ENCODE measurements around the gene GLTP. TPM values are rescaled to one million over a fixed set of nuclear protein-coding genes. Genes with fewer than 3 reads are reported as not detected.

The GLTP gene
- total and polyA plus RNA-seq, 2 experiments from 2014 or later, result 92.8 to 96.5 TPM

GRCh38 chr12:109833307-109834189 is 46.8 kb downstream of the GLTP start, which contains the start of gene TRPV4:
Gene TRPV4, minus strand, starts transcription at chr12:109833398. Its CDS starts 18,602 bp downstream, at chr12:109814796.
- no peaks in the 10 kb centered on the region for H3K9me2 ChIP-seq (ENCODE audit: insufficient read depth)
- H3K79me2 ChIP-seq (ENCODE audit: insufficient read depth), result no peaks in the 10 kb centered on the region
- H3K4me1 ChIP-seq (ENCODE audit: insufficient read depth), result peaks cover 4% of the 10 kb centered on the region; the same call in 1 of the 2 replicates
- no peaks in the 10 kb centered on the region for H4K20me1 ChIP-seq (ENCODE audit: insufficient read depth)
- no peak within 1 kb of the TSS for H3K27ac ChIP-seq
- no peak for TF ChIP-seq EZH2phosphoT487 (IDR thresholded peaks at IDR 0.05; ENCODE audit: insufficient read depth, low read depth)
- no peak for TF ChIP-seq EZH2 (IDR thresholded peaks at IDR 0.05; ENCODE audit: insufficient read depth, poor library complexity, severe bottlenecking)
- H2AFZ ChIP-seq, result peak within 1 kb of the TSS; percentile 91
- peak within 1 kb of the TSS; percentile 73 for H3K4me3 ChIP-seq
- no peaks in the 10 kb centered on the region for H3K36me3 ChIP-seq (ENCODE audit: low read depth)
- DNase-seq, result peak; percentile 67
- 22 to 30% methylated on average over 25 to 37 of the region's 67 CpGs for WGBS, 2 experiments (ENCODE audit: low coverage in 1 of 2, low lambda C conversion rate in 2 of 2, missing lambda C conversion rate in 2 of 2)
- peaks cover 17% of the 10 kb centered on the region for H3F3A ChIP-seq (ENCODE audit: insufficient read depth)
- H3K4me2 ChIP-seq (ENCODE audit: unreplicated experiment), result peak within 1 kb of the TSS; percentile 62
- H3K9ac ChIP-seq, result peak within 1 kb of the TSS; percentile 77
- H3K27me3 ChIP-seq (replicated peaks; ENCODE audit: insufficient read depth), result no peaks in the 10 kb centered on the region
- in situ Hi-C loops (cut with MboI), result no loop called here
- no peaks in the 10 kb centered on the region for H3K9me3 ChIP-seq (ENCODE audit: low read depth)

- Histone ChIP-seq H3F3A (ENCODE audit: insufficient read depth) (peaks cover 11% of the 10 kb centered on the region), H3K4me3 (peak overlapping the region; percentile 73), H3K36me3 (ENCODE audit: low read depth) (no peaks in the 10 kb centered on the region), H3K9ac (peak overlapping the region; percentile 77), H3K4me2 (ENCODE audit: unreplicated experiment) (peak overlapping the region; percentile 62), H2AFZ (peak overlapping the region; percentile 91), H4K20me1 (ENCODE audit: insufficient read depth) (no peaks in the 10 kb centered on the region), H3K27me3 (replicated peaks; ENCODE audit: insufficient read depth) (no peaks in the 10 kb centered on the region), H3K27ac (no peak overlapping the region), H3K79me2 (ENCODE audit: insufficient read depth) (no peaks in the 10 kb centered on the region), H3K9me2 (ENCODE audit: insufficient read depth) (no peaks in the 10 kb centered on the region), H3K9me3 (ENCODE audit: low read depth) (no peaks in the 10 kb centered on the region), H3K4me1 (ENCODE audit: insufficient read depth) (no peaks in the 10 kb centered on the region)
- no peak for TF ChIP-seq EZH2phosphoT487 (IDR thresholded peaks at IDR 0.05; ENCODE audit: insufficient read depth, low read depth)
- TF ChIP-seq EZH2 (IDR thresholded peaks at IDR 0.05; ENCODE audit: insufficient read depth, poor library complexity, severe bottlenecking), result no peak
- in situ Hi-C loops (cut with MboI), result no loop called here
- WGBS, 2 experiments (ENCODE audit: low coverage in 1 of 2, low lambda C conversion rate in 2 of 2, missing lambda C conversion rate in 2 of 2), result 18 to 24% methylated on average over 20 to 21 of the region's 31 CpGs
- DNase-seq, result peak; percentile 33
Measured at GRCh38 chr12:109832541-109833306, 47.6 kb downstream of the GLTP start.

- Histone ChIP-seq H3K9me2 (ENCODE audit: insufficient read depth) (no peaks in the 10 kb centered on the region), H3K36me3 (ENCODE audit: low read depth) (no peaks in the 10 kb centered on the region), H3K4me1 (ENCODE audit: insufficient read depth) (no peaks in the 10 kb centered on the region), H3K79me2 (ENCODE audit: insufficient read depth) (no peaks in the 10 kb centered on the region), H3K27ac (no peak overlapping the region), H2AFZ (no peak overlapping the region), H3F3A (ENCODE audit: insufficient read depth) (peaks cover 3% of the 10 kb centered on the region; the same call in 1 of the 2 replicates), H3K4me3 (no peak overlapping the region), H3K9ac (no peak overlapping the region), H4K20me1 (ENCODE audit: insufficient read depth) (no peaks in the 10 kb centered on the region), H3K27me3 (replicated peaks; ENCODE audit: insufficient read depth) (no peaks in the 10 kb centered on the region), H3K9me3 (ENCODE audit: low read depth) (no peaks in the 10 kb centered on the region), H3K4me2 (ENCODE audit: unreplicated experiment) (no peak overlapping the region)
- DNase-seq, result no peak
- no peak for TF ChIP-seq EZH2phosphoT487 (IDR thresholded peaks at IDR 0.05; ENCODE audit: insufficient read depth, low read depth)
- no peak for TF ChIP-seq EZH2 (IDR thresholded peaks at IDR 0.05; ENCODE audit: insufficient read depth, poor library complexity, severe bottlenecking)
- in situ Hi-C loops (cut with MboI), result no loop called here
- 79 to 88% methylated on average over 9 of the region's 9 CpGs for WGBS, 2 experiments (ENCODE audit: low coverage in 1 of 2, low lambda C conversion rate in 2 of 2, missing lambda C conversion rate in 2 of 2)
Measured at GRCh38 chr12:109831929-109832328, 48.4 kb downstream of the GLTP start.

- Histone ChIP-seq H3K4me3 (no peak overlapping the region), H3K9ac (no peak overlapping the region), H3K9me2 (ENCODE audit: insufficient read depth) (no peaks in the 10 kb centered on the region), H3K27ac (no peak overlapping the region), H3F3A (ENCODE audit: insufficient read depth) (no peaks in the 10 kb centered on the region; the same call in 1 of the 2 replicates), H3K79me2 (ENCODE audit: insufficient read depth) (no peaks in the 10 kb centered on the region), H3K4me2 (ENCODE audit: unreplicated experiment) (no peak overlapping the region), H3K36me3 (ENCODE audit: low read depth) (no peaks in the 10 kb centered on the region), H3K27me3 (replicated peaks; ENCODE audit: insufficient read depth) (no peaks in the 10 kb centered on the region), H3K4me1 (ENCODE audit: insufficient read depth) (no peaks in the 10 kb centered on the region), H4K20me1 (ENCODE audit: insufficient read depth) (no peaks in the 10 kb centered on the region), H3K9me3 (ENCODE audit: low read depth) (no peaks in the 10 kb centered on the region), H2AFZ (no peak overlapping the region)
- in situ Hi-C loops (cut with MboI), result no loop called here
- WGBS, 2 experiments (ENCODE audit: low coverage in 1 of 2, low lambda C conversion rate in 2 of 2, missing lambda C conversion rate in 2 of 2), result 84 to 90% methylated on average over 6 of the region's 6 CpGs
- TF ChIP-seq EZH2 (IDR thresholded peaks at IDR 0.05; ENCODE audit: insufficient read depth, poor library complexity, severe bottlenecking), result no peak
- TF ChIP-seq EZH2phosphoT487 (IDR thresholded peaks at IDR 0.05; ENCODE audit: insufficient read depth, low read depth), result no peak
- no peak for DNase-seq
Measured at GRCh38 chr12:109831365-109831764, 49.0 kb downstream of the GLTP start.
